ENCODE results near the gene RORC. TPM values are rescaled to one million over a fixed set of nuclear protein-coding genes. Genes with fewer than 3 reads are reported as not detected.

The RORC gene
- total RNA-seq, 5 donors from 2014 or later (not counting 1 experiment from before 2014, with no cell fraction given) = 1.5 to 11.6 (median 7.6) TPM

GRCh38 chr1:151798571-151798970, 33.0 kb downstream of the RORC start:
- H3K36me3 Mint-ChIP-seq = peaks cover 9% of the 10 kb centered on the region
- Histone ChIP-seq H3K27ac (ENCODE audit: low read length) (no peak overlapping the region), H3K9me3 (no peaks in the 10 kb centered on the region), H3K36me3 (ENCODE audit: control insufficient read depth in 2 of 2, extremely low read depth in 1 of 2, insufficient read depth in 1 of 2, low read length in 1 of 2) (peaks cover 2 to 3% of the 10 kb centered on the region in 2 donors), H3K4me1 (ENCODE audit: control insufficient read depth in 1 of 2, extremely low read depth in 1 of 2, insufficient read depth in 2 of 2, low read length in 2 of 2) (peaks cover 0 to 11% of the 10 kb centered on the region in 2 experiments), H3K27me3 (replicated peaks in 1 of 2; ENCODE audit: control insufficient read depth in 2 of 2, extremely low read depth in 1 of 2, insufficient read depth in 2 of 2, low read length in 1 of 2) (peaks cover 0 to 16% of the 10 kb centered on the region in 2 experiments), H3K4me3 (ENCODE audit: control insufficient read depth in 1 of 2, extremely low read depth in 1 of 2, low read length in 1 of 2) (no peak overlapping the region)
- DNase-seq (no peak), ATAC-seq (replicated peaks in 1 of 4) (no peak)
- POLR2A ChIA-PET = interaction anchor here in 1 of 2 donors (0.6 to 0.9 kb wide), 2 partner anchors 13 to 229 kb away, joined by 3 to 4 read pairs; no protein-coding TSS in a partner anchor
- H3K27me3 Mint-ChIP-seq = peaks cover 0 to 6% of the 10 kb centered on the region in 2 donors
- CTCF ChIA-PET = interaction anchor here in 1 of 2 donors (0.6 kb wide), 1 partner anchor 83 kb away, joined by 3 read pairs; no protein-coding TSS in a partner anchor
- H3K4me3 Mint-ChIP-seq = no peak overlapping the region
- H3K9me3 Mint-ChIP-seq = no peaks in the 10 kb centered on the region
- no peak overlapping the region for H3K27ac Mint-ChIP-seq
- 100% methylated on average over 2 of the region's 5 CpGs for WGBS (ENCODE audit: insufficient coverage)
- H3K4me1 Mint-ChIP-seq = peaks cover 11 to 17% (median 12%) of the 10 kb centered on the region in 3 donors

- Histone ChIP-seq H3K27me3 (replicated peaks in 1 of 2; ENCODE audit: control insufficient read depth in 2 of 2, extremely low read depth in 1 of 2, insufficient read depth in 2 of 2, low read length in 1 of 2) (no peaks in the 10 kb centered on the region), H3K4me3 (ENCODE audit: control insufficient read depth in 1 of 2, extremely low read depth in 1 of 2, low read length in 1 of 2) (peak overlapping the region; percentile 80 to 97), H3K9me3 (no peaks in the 10 kb centered on the region), H3K4me1 (ENCODE audit: control insufficient read depth in 1 of 2, extremely low read depth in 1 of 2, insufficient read depth in 2 of 2, low read length in 2 of 2) (peaks cover 6 to 10% of the 10 kb centered on the region in 2 experiments), H3K27ac (ENCODE audit: low read length) (no peak overlapping the region), H3K36me3 (ENCODE audit: control insufficient read depth in 2 of 2, extremely low read depth in 1 of 2, insufficient read depth in 1 of 2, low read length in 1 of 2) (peaks cover 0 to 2% of the 10 kb centered on the region in 2 donors)
- ChIA-PET CTCF (interaction anchor here in 1 of 2 donors (2.0 kb wide), 1 partner anchor 28 kb away, joined by 9 read pairs; the partner anchor contains the start of gene MRPL9), POLR2A (no interaction called here)
- peak in 1 of 35 experiments; percentile 14 for DNase-seq
- Mint-ChIP-seq H3K4me1 (peaks cover 31 to 40% (median 36%) of the 10 kb centered on the region in 3 donors), H3K9me3 (no peaks in the 10 kb centered on the region), H3K4me3 (peak overlapping the region; percentile 92 to 99 (median 98)), H3K27ac (peak overlapping the region; percentile 82 to 85), H3K36me3 (peaks cover 7% of the 10 kb centered on the region), H3K27me3 (no peaks in the 10 kb centered on the region)
- 2% methylated on average over 40 of the region's 52 CpGs for WGBS (ENCODE audit: insufficient coverage)
- no peak for ATAC-seq (replicated peaks in 1 of 4)
Observed at GRCh38 chr1:151790940-151791651, 40.5 kb downstream of the RORC start.

- Histone ChIP-seq H3K4me1 (ENCODE audit: control insufficient read depth in 1 of 2, extremely low read depth in 1 of 2, insufficient read depth in 2 of 2, low read length in 2 of 2) (peaks cover 6 to 10% of the 10 kb centered on the region in 2 experiments), H3K4me3 (ENCODE audit: control insufficient read depth in 1 of 2, extremely low read depth in 1 of 2, low read length in 1 of 2) (peak within 1 kb of the TSS; percentile 80 to 97), H3K36me3 (ENCODE audit: control insufficient read depth in 2 of 2, extremely low read depth in 1 of 2, insufficient read depth in 1 of 2, low read length in 1 of 2) (no peaks in the 10 kb centered on the region), H3K9me3 (no peaks in the 10 kb centered on the region), H3K27ac (ENCODE audit: low read length) (peak within 1 kb of the TSS; percentile 38), H3K27me3 (replicated peaks in 1 of 2; ENCODE audit: control insufficient read depth in 2 of 2, extremely low read depth in 1 of 2, insufficient read depth in 2 of 2, low read length in 1 of 2) (no peaks in the 10 kb centered on the region)
- under 1% methylated on average over 57 of the region's 58 CpGs for WGBS (ENCODE audit: insufficient coverage)
- ChIA-PET POLR2A (no interaction called here), CTCF (interaction anchor here in 1 of 2 donors (0.8 to 2.0 kb wide), 4 partner anchors 27 to 211 kb away, joined by 3 to 9 read pairs (median 3); partner anchors contain the start of gene MRPL9)
- DNase-seq (peak; percentile 93 to 100 (median 98)), ATAC-seq (replicated peaks in 1 of 4) (peak; percentile 94 to 96 (median 96))
- no peaks in the 10 kb centered on the region for H3K27me3 Mint-ChIP-seq
- peaks cover 31 to 40% (median 36%) of the 10 kb centered on the region in 3 donors for H3K4me1 Mint-ChIP-seq
- peaks cover 7% of the 10 kb centered on the region for H3K36me3 Mint-ChIP-seq
- peak within 1 kb of the TSS; percentile 82 to 85 for H3K27ac Mint-ChIP-seq
- H3K4me3 Mint-ChIP-seq = peak within 1 kb of the TSS; percentile 92 to 99 (median 98)
- H3K9me3 Mint-ChIP-seq = no peaks in the 10 kb centered on the region
Observed at GRCh38 chr1:151790071-151790939, 41.3 kb downstream of the RORC start, which contains the start of gene TDRKH. TSS of gene TDRKH (minus strand) at chr1:151790500. CDS start at chr1:151783022, 7,478 bp downstream.

GRCh38 chr1:151787689-151788088, 43.9 kb downstream of the RORC start:
- Mint-ChIP-seq H3K4me1 (peaks cover 30 to 40% (median 36%) of the 10 kb centered on the region in 3 donors), H3K36me3 (peaks cover 3% of the 10 kb centered on the region), H3K9me3 (no peaks in the 10 kb centered on the region), H3K27ac (no peak overlapping the region), H3K27me3 (no peaks in the 10 kb centered on the region), H3K4me3 (no peak overlapping the region)
- no peaks in the 10 kb centered on the region for H3K9me3 ChIP-seq
- H3K4me3 ChIP-seq (ENCODE audit: control insufficient read depth in 1 of 2, extremely low read depth in 1 of 2, low read length in 1 of 2) = no peak overlapping the region
- no CpG with 5 or more reads among the region's 3 CpGs for WGBS (ENCODE audit: insufficient coverage)
- ATAC-seq (replicated peaks in 1 of 4) = no peak
- H3K27me3 ChIP-seq (replicated peaks in 1 of 2; ENCODE audit: control insufficient read depth in 2 of 2, extremely low read depth in 1 of 2, insufficient read depth in 2 of 2, low read length in 1 of 2) = no peaks in the 10 kb centered on the region
- H3K36me3 ChIP-seq (ENCODE audit: control insufficient read depth in 2 of 2, extremely low read depth in 1 of 2, insufficient read depth in 1 of 2, low read length in 1 of 2) = peaks cover 0 to 2% of the 10 kb centered on the region in 2 donors
- no peak for DNase-seq
- no peak overlapping the region for H3K27ac ChIP-seq (ENCODE audit: low read length)
- ChIA-PET CTCF (interaction anchor here in 1 of 2 donors (0.6 to 0.7 kb wide), 3 partner anchors 56 to 343 kb away, joined by 4 to 6 read pairs (median 5); no protein-coding TSS in a partner anchor), POLR2A (no interaction called here)
- peaks cover 6 to 10% of the 10 kb centered on the region in 2 experiments for H3K4me1 ChIP-seq (ENCODE audit: control insufficient read depth in 1 of 2, extremely low read depth in 1 of 2, insufficient read depth in 2 of 2, low read length in 2 of 2)

GRCh38 chr1:151783796-151784195, 47.8 kb downstream of the RORC start:
- Mint-ChIP-seq H3K27ac (no peak overlapping the region), H3K4me3 (no peak overlapping the region), H3K4me1 (peaks cover 6 to 7% (median 7%) of the 10 kb centered on the region in 3 donors), H3K36me3 (peaks cover 20% of the 10 kb centered on the region), H3K27me3 (no peaks in the 10 kb centered on the region), H3K9me3 (no peaks in the 10 kb centered on the region)
- H3K4me3 ChIP-seq (ENCODE audit: control insufficient read depth in 1 of 2, extremely low read depth in 1 of 2, low read length in 1 of 2) = no peak overlapping the region
- 93% methylated on average over 2 of the region's 2 CpGs for WGBS (ENCODE audit: insufficient coverage)
- H3K4me1 ChIP-seq (ENCODE audit: control insufficient read depth in 1 of 2, extremely low read depth in 1 of 2, insufficient read depth in 2 of 2, low read length in 2 of 2) = no peaks in the 10 kb centered on the region
- DNase-seq (no peak), ATAC-seq (replicated peaks in 1 of 4) (no peak)
- H3K36me3 ChIP-seq (ENCODE audit: control insufficient read depth in 2 of 2, extremely low read depth in 1 of 2, insufficient read depth in 1 of 2, low read length in 1 of 2) = peaks cover under 1 to 23% of the 10 kb centered on the region in 2 donors
- H3K27me3 ChIP-seq (replicated peaks in 1 of 2; ENCODE audit: control insufficient read depth in 2 of 2, extremely low read depth in 1 of 2, insufficient read depth in 2 of 2, low read length in 1 of 2) = no peaks in the 10 kb centered on the region
- POLR2A ChIA-PET = no interaction called here
- no peaks in the 10 kb centered on the region for H3K9me3 ChIP-seq
- CTCF ChIA-PET = no interaction called here
- H3K27ac ChIP-seq (ENCODE audit: low read length) = no peak overlapping the region

- no peaks in the 10 kb centered on the region for H3K4me1 Mint-ChIP-seq
- 87% methylated on average over 3 of the region's 3 CpGs for WGBS (ENCODE audit: insufficient coverage)
- H3K27ac Mint-ChIP-seq = no peak overlapping the region
- CTCF ChIA-PET = interaction anchor here in 1 of 2 donors (0.6 kb wide), 1 partner anchor 512 kb away, joined by 4 read pairs; no protein-coding TSS in a partner anchor
- Histone ChIP-seq H3K27ac (ENCODE audit: low read length) (no peak overlapping the region), H3K9me3 (no peaks in the 10 kb centered on the region), H3K27me3 (replicated peaks in 1 of 2; ENCODE audit: control insufficient read depth in 2 of 2, extremely low read depth in 1 of 2, insufficient read depth in 2 of 2, low read length in 1 of 2) (no peaks in the 10 kb centered on the region), H3K4me1 (ENCODE audit: control insufficient read depth in 1 of 2, extremely low read depth in 1 of 2, insufficient read depth in 2 of 2, low read length in 2 of 2) (no peaks in the 10 kb centered on the region), H3K4me3 (ENCODE audit: control insufficient read depth in 1 of 2, extremely low read depth in 1 of 2, low read length in 1 of 2) (no peak overlapping the region), H3K36me3 (ENCODE audit: control insufficient read depth in 2 of 2, extremely low read depth in 1 of 2, insufficient read depth in 1 of 2, low read length in 1 of 2) (peaks cover 4 to 33% of the 10 kb centered on the region in 2 donors)
- no peaks in the 10 kb centered on the region for H3K27me3 Mint-ChIP-seq
- no peaks in the 10 kb centered on the region for H3K9me3 Mint-ChIP-seq
- POLR2A ChIA-PET = no interaction called here
- no peak for ATAC-seq (replicated peaks in 1 of 4)
- no peak for DNase-seq
- H3K36me3 Mint-ChIP-seq = peaks cover 26% of the 10 kb centered on the region
- no peak overlapping the region for H3K4me3 Mint-ChIP-seq
Observed at GRCh38 chr1:151782741-151783140, 48.9 kb downstream of the RORC start.

Measured in T-cell (primary cell).